HG03571 (cell line): ENCODE data around the gene CHRNA5.
"Not testable (repeated sequence)": the region's sequence is repeated elsewhere in the genome, so short reads cannot be mapped to it uniquely, and the experiment has no call there.

Source experiments
- ATAC-seq: cut with Tn5 transposase; IDR thresholded peaks from one replicate; pipeline ENCODE4 v1.9.1; 2021; ENCODE audit not compliant: unreplicated experiment

Gene CHRNA5

DNA sequence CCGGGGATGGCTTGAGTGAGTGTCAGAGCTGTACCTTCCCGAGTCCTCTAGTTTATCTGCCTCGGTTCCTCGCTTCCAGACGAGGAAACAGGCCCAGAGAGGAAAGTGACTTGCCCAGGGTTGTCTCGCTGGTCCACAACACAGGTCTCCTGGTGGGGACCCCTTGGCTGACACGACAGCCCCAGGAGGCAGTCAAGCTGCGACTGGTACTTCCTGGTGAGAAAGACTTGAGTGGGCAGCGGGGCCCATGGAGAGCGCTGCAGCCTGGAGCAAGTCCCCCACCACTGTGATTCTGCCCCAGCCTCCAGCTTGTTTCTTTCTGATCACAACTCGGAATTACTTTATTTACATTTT, 600 bp upstream of the CHRNA5 start:
- peak; percentile 13 for ATAC-seq

DNA sequence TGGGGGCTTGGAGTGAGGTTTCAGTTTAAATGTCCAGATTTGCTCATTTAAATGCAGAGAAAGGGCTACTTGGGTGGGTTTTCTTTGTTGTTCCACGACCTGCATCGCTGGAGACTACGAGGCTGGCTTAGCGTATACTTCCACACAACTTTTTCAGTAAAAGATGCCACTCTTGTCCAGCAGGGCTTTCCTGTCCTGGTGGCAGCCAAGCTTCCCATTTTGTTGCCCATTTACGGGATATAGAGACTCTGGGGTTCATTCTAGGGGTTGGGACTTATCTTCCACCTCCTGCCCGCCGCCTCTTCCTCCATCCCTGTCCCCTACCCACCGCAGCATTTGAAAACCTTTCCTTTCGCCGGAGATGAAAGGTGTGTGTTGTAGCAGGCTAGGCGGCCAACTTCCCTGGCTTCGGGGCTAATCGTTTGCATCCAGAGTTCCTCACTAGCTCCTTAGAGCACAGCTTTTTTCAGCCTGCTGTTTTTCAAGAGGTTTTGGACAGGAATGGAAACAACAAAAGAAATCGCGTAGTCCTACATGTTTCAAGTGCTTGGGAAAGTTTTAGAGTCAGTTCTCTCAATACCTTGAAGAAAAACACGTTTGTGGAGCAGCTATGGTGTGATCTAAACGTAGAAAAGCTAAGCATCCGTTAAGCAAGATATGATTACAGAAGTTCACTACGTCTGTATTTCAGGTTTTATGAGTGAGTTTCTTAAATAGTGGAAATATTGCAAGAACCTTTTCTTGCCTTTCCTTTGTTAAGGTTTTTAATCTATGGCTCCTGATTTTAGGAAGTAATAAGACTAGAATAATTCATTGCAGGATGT, 843 bp downstream of the CHRNA5 start:
- ATAC-seq: no peak

- ATAC-seq: no peak
Measured at GRCh38 chr15:78567531-78567930, 2.2 kb downstream of the CHRNA5 start.

DNA sequence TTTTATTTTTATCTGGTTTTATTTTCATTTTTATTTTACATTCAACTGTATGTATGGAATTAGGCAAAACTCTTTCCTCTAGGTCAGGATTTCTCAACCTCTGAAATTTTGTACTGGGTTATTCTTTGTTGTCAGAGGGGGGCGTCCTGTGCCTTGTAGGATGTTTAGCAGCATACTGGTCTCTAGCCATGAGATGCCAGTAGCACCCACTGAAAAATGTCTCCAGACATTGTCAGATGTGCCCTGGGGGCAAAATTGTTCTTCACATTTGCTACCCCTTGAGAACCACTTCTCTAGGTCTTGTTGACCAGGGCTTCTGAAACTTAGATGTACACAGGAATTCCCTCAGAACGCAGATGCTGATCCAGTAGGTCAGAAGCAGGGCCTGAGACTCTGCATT, 5.4 kb downstream of the CHRNA5 start:
- ATAC-seq: no peak

GRCh38 chr15:78571382-78571781, 6.1 kb downstream of the CHRNA5 start:
- ATAC-seq: no peak

GRCh38 chr15:78573416-78573815, 8.1 kb downstream of the CHRNA5 start:
- ATAC-seq: no peak

DNA sequence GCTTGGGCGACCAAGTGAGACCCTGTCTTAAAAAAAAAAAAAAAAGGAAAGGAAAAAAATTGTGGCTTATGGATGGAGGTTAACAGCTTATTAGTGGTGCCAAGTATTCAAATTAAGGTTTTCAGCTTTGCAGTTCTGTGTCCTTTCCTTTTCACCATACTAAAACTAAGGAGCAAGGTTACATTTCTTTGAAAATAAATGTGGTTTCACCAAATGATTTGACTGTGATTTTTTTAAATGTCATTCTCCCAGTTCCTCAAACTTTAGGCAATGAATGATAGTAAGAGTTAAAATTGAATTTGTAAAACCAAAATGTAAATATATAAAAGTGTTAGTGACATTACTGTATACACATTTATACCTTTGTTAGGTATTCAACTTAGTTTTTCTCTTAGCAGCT, 9.6 kb downstream of the CHRNA5 start:
- ATAC-seq: no peak

DNA sequence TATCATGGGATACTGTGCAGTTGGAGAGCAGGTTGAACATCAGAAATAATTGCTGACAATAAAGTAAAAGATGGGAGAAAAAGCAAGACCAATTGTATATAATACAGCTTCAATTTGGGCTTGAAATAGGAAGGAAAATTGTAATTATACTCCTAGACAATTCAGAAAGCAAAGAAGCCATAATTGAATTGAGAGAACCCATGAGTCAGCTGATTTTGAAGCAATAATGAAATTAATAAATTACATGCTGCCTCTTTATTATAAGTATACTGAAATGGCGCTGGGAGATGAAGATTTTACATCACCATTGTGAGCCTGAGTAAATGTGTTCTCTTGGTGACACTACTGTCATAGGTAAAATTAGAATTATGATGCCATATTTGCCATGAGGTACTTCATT, 32.3 kb downstream of the CHRNA5 start:
- no peak for ATAC-seq

- no peak for ATAC-seq
Measured at GRCh38 chr15:78598348-78598747, 33.0 kb downstream of the CHRNA5 start.

DNA sequence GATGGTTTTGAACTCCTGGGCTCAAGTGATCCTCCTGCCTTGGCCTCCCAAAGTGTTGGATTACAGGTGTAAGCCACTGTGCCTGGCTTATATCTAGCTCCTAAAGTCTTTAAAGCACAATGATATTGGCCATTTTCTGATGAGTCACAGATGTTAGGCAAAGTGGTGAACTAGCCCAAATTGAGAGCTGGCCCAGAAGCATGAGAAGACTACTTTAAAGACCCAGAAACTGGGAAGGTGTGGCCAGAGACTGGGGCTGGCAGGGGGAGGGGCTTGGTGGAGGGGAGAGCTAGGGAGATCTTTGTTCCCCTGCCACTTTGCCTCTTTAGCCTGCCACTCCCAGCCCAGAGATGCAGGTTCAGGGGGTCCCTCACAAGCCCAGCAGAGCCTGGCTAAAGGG, 33.9 kb downstream of the CHRNA5 start:
- ATAC-seq: no peak

DNA sequence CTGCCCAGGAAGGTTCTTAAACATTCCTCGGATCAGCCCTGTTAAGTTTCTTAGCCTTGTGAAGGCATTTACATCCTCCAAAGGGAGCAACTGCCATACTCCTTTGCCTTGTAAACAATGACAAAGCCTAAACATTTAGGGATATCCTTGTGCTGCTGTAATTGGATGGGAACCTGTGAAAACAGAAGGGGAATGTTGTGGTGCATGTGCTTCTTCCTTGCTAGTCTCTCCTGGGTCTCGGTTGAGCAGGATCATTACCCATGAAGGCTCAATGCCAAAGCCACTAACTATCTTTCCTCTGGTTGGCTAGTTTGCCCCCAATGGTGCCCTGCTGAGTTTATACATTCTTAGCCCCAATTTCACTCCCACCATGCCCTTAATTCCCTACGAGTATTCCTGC, 38.1 kb downstream of the CHRNA5 start:
- no peak for ATAC-seq

- no peak for ATAC-seq
Measured at GRCh38 chr15:78604420-78604819, 39.1 kb downstream of the CHRNA5 start.

GRCh38 chr15:78605201-78605600, 39.9 kb downstream of the CHRNA5 start:
- ATAC-seq: no peak

GRCh38 chr15:78605680-78606079, 40.4 kb downstream of the CHRNA5 start:
- no peak for ATAC-seq

DNA sequence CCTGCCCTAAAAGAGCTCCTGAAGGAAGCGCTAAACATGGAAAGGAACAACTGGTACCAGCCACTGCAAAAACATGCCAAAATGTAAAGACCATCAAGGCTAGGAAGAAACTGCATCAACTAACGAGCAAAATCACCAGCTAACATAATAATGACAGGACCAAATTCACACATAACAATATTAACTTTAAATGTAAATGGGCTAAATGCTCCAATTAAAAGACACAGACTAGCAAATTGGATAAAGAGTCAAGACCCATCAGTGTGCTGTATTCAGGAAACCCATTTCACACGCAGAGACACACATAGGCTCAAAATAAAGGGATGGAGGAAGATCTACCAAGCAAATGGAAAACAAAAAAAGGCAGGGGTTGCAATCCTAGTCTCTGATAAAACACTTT, 44.2 kb downstream of the CHRNA5 start:
- ATAC-seq: not testable (repeated sequence)

DNA sequence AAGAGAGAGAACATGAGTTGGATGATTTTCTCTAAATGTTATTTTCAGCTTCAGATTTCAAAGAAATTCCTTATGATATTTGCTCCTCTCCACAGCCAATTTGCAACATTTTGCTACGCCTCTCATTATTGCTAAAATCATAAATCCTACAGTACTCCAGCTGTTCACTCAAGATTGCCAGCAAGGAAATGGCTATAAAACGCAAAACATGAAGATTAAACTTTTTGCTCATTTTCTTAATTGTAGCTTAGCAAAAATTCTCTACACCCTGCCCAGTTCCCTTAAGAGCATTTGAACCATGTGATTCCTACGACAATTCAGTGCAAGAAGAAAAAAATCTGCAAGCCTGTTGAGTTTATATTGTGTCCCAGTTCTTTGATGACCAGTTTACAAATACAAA, 48.7 kb downstream of the CHRNA5 start:
- ATAC-seq: no peak

DNA sequence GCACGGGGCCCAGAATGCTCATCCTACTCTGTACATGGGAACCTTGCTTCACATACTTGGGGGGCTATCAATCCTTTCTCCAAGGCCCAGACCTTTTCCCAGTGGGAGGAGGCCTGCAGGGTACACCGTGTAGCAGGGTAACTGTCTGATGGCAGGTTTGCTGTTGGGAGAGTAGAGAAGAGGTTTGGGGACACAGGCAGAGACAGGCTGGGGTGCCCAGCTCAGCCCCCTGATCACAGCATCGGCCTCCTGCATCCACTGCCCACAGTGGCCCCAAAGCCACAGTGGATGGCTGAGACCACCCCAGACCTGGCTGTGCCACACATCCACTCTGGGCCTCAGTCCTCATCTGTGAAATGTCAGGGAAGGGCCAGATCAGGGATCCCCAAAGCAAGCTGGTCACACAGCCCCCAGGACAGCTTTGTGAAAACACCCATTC, 49.9 kb downstream of the CHRNA5 start:
- ATAC-seq: no peak

DNA sequence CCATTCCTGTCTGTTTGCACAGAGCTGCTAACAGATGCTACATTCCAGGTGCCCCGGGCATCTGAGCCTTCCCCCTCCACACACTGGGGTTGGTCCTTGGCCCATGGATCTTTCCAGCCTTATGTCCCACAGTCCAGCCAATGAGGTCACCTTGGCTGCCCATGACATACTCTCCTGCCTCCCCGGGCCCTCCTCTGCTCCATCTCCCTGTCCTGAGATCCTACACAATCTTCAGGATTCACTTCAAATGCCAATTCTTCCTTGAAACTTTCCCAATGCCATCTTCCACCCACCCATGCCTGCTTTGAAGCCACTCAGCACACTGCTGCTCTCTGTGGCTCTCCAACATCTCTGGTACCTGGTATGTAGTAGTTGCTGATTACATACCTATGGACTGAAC, 51.2 kb downstream of the CHRNA5 start:
- no peak for ATAC-seq

DNA sequence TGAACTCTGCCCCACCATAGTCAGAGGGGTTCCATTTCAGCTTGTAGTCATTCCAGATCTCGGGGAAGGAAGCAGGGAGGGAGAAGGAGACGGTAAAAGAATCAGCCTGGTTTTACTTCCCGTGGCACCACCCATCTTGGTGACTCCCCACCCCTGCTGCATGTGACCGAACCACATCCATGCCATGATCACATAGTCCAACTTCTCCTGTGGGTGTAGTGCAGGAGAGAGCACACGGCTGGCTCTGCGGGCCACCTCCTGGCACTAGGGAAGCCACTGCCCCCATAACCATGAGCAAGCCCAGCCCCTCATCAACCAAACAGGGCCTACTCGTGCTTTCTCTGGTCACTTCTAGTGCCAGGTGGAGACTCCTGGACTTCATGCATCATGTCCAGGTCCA, 51.8 kb downstream of the CHRNA5 start:
- ATAC-seq: no peak

DNA sequence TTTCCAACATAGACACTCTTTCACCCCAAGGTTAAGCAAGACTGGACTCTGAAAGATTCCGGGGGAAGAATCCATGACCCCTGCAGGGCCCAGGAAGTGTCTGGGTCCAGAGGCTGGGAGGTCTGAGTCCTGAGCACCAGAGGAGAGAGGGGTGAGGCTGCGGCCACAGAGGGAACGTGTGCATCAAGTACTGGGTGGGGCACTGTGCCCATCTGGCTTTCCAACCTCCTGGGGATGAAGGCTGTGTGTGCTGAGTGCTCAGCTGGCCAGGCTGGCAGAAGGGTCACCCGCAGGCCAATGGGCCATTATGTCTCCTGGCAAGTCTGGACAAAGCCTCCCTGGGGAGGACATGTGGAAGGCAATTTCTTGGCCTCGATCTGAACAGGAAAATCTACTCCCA, 52.2 kb downstream of the CHRNA5 start:
- ATAC-seq: no peak

GRCh38 chr15:78618064-78618463, 52.7 kb downstream of the CHRNA5 start:
- ATAC-seq: no peak

DNA sequence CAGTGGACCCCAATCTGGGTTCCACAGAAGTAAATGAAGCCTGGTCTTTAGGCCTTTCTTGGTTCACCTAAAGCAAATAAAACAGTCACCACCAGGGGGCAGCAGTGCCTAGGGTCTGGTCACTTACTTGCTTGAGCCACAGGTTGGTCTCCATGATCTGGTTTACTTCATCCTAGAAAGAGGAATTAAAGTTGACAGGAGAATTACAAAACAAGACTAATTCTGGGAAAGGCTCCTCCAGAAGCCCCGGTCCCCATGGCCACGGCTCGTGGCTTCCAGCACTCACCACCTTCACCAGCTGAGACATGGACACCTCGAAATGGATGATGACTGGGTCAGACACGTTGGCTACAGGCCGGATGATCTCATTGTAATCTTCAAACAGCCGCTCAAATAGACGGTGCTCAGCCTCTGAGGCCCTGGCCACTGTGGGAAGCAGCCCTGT, 53.2 kb downstream of the CHRNA5 start:
- no peak for ATAC-seq
